Measurements from ENCODE around the gene CACNB4.
"Not testable (repeated sequence)": the region's sequence is repeated elsewhere in the genome, so short reads cannot be mapped to it uniquely, and the experiment has no call there.

The CACNB4 gene

DNA sequence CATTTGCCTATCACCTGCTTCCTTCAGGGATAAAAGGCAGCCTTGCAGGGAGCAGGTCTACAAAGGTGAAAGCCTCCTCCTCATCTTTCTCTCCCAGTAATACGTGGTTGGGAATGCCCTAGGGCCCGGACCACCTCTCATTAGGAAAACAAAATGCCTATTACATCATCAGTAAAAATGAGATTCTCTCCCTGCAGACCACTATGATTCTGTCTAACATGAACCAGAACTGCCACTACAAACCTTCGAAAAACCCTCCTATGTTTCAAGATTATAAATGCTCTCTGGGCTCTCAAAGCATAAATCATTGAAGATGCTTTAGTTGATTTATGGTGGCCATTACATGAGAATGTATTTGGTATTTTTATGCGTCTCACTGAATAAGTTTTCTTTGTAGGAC is 162.2 kb downstream of the CACNB4 start:
- no peak for DNase-seq

DNA sequence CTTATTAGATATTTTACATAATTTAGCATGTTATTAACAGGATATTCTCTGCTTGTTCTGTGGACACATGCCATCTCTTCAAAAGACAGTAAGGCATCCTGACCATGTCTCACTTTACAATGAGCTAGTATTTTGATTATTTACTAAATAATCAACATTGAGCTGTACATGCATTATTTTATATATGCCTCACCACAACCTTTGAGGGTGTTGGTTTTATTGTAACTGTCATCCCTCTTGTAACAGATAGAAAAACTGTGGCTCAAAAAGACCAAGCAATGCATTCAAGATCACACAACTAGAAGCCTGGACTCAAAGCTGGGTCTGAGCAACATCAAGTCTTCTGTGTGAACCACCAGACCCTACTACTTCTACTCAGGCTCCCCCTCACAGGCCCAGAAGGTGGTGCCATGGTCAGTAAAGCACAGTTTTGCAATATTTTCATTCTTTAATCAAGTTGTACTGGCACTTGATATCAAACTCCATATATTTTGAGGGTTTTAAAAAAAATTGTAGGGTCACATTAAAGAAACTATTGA is 165.5 kb downstream of the CACNB4 start:
- no peak for DNase-seq

DNA sequence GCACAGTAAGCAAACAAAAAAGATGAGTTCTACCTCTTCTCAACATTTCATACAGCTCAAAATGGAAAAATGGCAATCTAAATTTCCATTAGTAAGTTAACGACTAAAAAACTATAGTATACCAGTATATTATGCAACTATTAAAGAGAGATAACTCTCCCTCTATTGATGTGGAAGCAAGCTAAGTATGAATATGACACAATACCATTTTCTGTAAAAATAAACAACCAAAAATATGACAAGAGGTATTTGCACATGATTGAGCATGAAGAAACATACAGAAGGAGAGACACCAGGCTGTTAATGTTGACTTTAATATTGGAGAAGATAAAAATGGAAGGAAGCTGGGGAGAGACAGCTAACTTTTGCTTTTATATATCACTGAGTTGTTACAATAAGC is 167.1 kb downstream of the CACNB4 start:
- DNase-seq: no peak

DNA sequence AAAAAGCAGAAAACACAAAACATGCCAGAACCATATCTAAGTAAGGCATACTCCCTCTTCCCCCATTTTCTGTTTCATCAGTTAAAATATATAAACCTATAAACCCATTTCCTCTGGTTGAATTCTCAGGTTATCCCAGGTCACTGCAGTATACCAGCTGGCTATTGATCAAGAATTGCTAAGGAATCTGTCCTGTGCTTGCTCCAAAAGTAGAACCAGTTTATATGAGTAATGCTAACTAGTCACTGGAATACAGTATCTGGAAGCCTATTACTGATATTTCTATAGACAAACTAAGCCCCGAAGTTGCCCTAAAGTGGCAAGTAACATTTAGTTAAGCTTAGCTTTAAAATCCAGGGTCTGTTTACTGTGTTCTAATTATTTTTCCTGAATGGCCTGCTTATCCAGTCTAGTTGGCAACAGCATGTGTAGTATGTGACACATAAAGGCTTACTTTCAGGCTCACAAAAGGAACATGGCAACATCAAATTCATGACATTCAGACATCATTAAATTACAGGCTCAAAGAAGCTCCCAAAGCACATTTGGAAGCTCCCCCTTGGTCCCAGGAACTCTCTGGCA is 167.7 kb downstream of the CACNB4 start:
- DNase-seq: no peak

DNA sequence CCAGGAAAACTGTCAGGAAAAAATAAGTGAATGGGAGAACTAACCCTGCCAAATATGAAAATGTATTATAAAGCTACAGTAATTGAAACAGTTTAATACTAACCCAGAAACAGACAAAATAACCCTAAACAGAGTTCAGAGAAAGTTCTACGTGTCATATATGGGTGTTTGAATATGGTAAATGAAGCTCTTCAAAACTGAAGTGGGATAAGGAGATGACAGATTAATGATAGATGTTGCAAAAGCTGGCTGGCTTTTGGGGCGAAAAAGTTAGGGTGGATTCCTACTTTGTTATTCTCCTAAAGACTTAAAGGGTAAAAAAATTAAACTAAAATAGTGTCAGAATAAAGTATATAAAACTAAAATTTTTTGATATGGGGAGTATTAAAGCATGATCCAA is 168.8 kb downstream of the CACNB4 start:
- no peak for DNase-seq

DNA sequence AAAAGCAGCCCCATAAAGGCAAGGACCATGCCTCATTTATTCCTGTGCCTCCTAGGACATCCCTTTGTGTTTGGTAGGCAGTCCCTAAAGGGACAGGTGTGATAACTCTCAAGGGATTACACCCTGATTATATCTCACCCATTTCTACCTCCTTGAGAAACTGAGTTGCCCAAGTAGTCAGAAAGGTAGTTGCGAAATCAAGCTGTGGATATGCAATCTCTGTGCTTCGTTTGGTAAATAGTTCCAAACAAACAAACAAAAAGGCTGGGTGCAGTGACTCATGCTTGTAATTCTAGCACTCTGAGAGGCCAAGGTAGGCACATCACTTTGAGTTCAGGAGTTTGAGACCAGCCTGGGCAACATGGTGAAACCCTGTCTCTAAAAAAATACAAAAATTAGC is 170.5 kb downstream of the CACNB4 start:
- DNase-seq: no peak

DNA sequence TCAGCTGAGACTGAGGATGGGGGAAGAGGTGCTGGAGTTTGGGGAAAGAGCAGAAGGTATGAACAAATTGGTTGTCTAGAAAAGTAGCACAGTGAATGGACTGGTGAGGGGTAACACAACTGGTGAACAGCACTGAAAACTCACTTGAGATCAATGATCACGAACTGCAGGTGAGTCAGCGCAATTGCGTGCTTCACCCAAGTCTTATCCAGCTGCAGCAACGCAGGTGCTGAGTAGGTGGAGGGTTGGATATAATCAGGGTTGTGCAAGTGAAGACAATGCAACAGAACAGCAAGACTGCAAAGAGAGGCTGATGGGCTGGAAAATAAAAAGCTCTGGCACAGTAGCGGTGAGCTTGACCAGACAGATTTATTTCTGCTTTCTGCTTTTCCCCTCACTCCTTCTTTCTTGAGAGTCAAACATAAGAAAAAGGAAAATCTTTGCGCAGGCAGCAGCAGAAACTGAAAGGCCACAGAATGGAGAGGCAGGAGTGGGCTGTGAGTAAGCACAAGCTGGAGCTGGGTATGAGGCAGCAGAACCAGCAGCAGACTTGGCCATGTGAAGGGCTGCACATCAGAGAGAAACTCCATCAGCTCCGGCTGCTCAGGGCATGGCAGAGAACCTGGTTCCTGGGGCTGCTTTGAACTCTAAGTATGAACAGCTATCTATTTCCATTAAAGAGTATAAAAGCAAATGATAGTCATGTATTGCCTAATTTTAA is 171.2 kb downstream of the CACNB4 start:
- DNase-seq: no peak

DNA sequence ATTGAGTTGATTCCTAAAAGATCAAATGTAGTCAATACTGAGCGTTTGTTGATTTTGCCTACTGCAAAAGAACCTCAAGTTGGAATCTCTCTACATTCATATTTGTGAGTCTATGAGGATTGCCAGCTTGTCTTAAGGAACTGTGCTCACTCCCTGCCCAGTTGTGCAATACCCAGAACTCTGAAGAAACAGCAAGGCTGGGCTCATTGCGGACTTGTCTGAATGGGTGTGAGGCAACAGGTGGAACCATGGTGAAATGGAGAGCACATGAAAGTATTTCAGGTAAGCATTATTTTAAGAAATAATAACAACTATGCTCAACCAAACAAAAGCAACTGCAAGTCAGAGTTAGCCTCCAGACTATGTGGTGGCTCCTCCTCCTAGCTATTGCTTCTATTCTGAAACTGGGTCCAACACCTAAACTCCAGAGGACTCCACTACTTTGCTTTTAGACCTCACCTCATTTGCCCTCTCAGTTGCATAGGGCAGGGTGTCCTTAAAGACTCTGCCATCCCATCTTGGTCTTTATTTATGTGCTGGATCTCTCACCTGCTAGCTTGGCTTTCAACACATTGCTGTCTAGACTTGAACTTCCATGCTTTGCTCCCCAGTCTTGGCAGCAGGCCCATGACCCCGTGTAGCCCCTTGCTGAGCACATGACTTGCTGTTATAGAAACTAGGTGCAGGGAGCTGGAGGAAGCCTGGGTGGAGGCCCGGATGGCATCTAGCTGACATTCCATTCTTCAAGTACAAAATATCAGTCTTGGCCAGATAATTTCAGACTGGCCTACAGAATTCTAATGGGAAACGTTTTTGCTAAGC is 175.8 kb downstream of the CACNB4 start:
- DNase-seq: no peak

DNA sequence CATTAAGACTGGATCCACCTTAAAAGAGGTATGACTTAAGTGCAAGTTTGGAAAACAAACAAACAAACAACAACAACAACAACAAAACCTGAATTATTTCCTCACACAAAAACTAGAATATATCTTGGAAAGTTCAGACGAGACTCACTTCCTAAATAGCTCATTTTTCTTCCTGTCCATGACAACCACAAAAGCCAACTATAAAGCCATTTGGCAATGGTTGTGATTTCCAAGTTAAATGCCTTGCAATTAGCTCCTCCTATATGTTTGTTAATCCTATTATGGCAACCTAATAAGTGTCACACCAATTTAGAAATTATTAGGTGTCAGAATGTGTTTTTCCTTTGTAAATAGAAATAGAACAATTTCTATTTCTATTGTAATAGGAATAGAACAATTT is 179.1 kb downstream of the CACNB4 start:
- no peak for DNase-seq

DNA sequence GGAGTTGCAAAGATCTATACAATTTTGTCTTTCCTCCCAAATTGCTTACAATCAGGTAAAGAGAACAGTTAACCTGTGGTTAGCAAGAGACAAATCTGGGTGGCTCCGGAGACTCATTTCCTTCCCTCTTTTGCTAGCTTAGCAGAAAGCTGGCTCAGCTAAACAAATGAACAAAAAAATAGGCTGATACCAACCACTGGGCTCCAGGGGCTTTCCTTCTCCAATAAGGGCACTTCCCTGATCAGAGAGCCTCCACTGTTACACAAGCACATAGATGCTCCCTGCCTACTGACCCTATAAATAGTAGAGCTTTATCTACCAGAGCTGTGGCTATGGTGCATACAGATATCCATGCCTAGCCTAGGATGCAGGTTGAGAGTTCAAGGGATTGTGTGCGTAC is 180.5 kb downstream of the CACNB4 start:
- DNase-seq: no peak

DNA sequence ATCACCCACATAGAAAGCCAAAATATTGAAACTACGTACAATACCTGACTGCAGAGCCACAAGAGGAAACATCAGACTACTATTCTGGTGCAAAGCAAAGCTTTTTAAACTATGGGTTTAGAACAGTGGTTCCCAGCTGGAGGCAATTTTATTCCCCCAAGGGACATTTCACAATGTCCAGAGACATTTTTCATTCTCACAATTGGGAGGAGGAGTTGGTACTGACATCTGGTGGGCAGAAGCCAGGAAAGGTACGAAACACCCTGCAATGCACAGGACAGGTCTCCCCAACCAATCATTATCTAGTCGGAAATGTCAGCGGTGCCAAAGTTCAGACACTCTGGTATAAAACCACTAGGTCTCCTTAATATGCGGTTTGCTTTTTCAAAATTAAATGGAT is 182.2 kb downstream of the CACNB4 start:
- no peak for DNase-seq

DNA sequence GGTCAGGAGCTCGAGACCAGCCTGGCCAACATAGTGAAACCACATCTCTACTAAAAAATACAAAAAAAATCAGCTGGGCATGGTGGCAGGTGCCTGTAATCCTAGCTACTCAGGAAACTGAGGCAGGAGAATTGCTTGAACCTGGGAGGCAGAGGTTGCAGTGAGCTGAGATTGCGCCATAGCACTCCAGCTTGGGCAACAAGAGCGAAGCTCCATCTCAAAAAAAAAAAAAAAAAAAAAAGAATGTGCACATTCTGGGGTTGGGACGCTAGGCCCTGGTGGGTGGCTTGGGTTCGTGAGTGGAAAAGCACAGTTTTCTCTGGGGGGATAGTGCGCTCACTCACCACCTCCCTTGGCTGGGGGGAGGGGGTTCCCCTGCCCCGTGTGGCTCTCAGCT is 183.2 kb downstream of the CACNB4 start:
- not testable (repeated sequence) for DNase-seq

DNA sequence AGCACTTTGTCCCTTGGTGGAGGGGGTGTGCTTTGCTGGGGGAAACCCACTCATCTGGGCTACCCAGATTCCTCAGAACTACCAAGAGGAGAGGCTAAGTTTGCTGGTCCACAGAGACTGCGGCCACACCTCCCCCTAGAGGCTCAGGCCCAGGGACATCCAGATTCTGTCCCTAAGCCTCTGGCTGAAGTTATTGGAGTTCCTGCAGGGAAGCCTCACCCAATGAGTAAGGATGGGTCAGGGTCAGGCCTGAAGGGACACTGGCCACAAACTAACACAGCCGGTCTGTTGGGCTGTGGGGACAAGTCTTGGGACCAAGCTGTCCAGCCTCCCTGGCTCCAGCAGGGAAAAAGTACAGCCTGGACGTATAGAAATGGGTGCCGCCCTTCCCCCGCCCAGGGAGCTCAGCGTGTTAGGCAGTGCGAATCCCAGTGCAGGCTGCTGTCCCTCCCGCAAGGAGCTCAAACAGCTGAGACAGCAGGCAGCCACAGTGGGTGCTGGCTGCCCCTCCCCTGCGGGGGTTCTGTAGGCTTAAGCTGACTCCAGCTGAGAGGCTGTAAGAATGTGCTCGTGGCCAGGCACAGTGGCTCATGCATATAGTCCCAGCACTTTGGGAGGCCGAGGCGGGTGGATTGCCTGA is 183.7 kb downstream of the CACNB4 start:
- DNase-seq: no peak

DNA sequence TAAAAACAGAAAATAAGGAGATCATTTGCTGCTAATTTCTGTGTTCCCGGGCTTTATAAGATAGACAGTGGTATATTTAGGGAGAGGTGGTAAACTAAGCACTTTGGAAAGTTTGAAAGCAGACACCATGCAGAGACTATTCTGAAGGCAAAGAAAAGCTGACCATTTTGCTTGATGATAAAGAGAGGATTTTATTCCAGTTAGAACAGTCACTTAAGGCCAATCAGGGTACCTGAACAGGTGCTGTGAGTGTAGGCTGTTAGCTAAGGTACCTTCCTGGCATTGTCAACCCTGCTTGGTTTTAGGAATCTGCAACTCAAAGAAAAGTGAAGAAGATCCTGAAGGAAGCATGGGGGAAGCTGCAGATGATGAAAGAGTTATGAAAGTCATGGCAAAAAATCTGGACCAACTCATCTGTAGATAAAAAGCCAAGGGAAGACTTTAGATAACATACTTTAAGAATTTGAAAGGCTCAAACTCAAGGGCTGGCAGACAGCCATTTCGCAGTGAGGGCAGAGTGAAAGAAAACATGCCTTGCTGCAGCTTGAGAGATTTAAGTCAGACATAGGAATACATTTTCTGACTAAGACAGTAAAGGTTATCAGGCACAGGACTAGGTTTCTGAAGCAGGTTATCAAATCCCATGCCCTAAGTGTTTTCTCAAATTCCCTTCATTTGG is 190.5 kb downstream of the CACNB4 start:
- no peak for DNase-seq

DNA sequence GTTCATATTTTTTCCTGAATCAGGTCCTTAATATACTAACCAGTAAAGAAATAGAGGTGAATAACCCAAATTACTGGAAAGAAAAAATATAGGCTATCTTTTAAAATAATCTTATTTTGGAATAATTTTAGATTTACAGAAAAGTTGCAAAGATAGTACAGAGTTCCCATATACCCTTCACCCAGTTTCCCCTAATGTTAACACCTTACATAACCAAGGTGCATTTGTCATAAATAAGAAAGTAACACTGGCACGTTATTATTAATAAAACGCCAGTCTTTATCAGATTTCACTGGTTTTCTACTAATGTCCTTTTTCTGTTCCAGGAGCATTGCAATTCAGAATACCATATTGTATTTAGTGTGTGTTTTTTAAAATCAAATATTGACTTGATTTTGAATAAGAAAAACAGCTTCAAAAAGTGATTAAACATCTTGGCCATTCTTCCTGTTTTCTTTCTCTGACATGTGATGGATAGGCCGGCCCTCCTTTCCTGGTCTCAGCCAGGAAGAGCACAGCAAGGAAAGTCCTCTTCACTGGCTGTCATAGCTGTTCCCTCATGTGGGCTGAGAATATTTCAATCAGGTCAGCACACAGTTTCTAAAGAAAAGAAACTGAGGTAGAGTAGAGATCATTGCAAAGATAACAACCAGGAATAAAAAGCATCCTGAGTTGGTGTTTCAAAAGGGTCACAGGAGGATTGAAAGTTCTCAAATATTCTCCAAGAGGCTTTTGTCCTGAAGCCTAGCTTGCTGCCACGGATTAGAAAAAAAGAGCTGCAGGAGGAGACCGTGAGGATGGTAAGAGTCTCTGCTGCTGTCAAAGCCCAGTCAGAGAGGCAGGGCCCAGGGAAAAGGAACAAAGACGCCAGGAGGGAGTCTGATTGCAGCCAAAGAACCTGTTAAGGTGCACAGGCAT is 191.3 kb downstream of the CACNB4 start:
- DNase-seq: no peak

DNA sequence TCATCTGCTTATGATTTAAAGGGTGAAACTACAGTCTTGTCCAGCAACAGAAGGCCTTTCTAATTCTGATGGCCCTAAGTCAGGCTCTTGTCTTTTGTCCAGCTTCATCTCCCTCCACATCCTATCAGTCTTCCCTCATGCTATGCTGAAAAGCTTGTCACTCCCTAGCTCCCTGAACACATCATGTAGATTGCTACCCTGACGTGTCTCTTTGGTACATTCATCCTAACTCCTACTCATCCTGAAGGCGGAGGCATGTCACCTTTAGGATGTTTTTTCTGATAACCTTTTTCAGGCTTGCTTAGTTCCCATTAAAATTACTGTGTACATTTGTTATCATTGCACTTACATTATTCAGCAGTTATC is 192.2 kb downstream of the CACNB4 start:
- no peak for DNase-seq

DNA sequence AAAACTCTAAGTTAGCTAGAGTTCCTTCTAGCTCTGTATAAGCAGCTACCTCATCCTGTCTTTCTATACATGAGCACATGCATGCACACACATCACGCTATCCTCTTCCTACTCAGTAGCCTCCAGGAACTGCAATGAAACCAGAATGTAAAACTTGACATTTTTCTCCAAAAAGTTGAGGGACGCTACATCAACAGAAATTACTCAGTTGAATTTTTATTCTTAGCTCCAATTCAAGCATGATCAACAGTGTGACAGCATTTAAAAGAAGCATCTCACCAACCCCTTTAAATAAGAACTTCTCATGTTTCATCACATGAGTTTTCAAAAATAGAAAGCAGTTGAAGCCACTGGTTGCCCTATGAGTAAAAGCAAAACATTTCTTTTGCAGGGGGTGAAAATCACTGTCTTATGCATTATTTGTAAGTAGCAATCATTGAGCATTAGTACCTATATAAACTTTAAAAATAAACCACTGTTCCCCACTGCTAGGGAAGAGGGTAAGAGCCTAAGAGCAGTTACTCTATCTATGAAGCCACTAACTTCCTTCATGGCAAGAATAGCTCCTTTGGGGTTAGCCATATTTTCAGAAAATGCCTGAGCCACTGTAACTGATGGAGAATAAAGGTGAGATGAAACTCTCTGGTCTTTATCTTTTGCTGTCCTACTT is 192.7 kb downstream of the CACNB4 start:
- no peak for DNase-seq

DNA sequence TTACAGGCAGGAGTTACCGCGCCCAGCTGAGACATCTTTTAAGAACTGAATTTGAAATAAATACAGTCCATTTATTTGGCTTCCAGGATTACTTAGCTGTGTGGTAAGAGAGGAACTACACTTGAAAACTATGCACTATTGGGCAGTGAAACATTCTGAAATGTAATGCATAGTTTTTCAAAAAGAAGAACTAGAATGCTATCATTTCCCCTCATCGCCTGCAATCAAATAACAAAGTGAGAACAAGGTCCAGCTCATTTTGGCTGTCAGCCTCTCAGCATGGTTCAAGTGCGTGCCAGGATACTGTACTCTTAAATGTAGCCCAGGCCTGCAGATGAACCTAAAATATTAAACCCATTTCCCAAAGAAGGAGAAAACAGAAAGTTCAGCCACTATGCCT is 194.0 kb downstream of the CACNB4 start:
- DNase-seq: no peak

DNA sequence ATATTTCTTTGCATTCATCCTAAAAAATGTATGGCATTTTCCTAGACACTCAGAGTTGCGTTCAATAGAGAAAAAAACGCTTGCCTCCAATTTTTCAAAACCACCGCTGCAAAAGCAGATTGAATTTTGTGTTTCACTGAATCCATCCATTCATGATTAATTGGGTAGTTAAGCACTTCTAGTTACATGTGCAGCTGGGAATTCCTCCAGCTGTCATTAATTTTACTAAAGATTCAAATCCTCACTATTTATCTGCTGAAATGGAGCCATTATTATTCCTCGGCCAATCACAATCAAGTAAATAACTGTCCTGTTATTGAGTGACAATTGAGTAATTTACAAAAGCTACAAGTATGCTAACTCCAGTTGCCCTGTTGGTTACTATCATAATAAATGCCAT is 194.8 kb downstream of the CACNB4 start:
- DNase-seq: no peak

DNA sequence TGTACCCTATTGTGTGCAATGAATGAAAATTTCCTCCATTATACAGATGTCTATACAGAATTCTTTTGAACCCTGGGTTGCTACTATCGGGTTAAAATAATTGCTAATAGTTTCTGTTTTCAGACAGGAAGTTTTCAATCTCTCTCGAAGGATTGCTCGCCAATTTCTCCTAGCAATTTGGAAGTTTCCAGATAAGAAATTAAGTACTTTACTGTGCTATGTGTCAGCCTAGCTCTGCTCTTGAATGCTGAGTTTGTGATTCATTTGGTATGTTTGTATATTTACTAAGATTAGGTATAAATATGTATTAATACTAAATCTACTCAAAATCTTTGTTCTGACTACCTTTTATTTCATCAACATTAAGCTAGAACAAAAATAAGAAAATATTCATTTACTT is 196.0 kb downstream of the CACNB4 start:
- DNase-seq: no peak

DNA sequence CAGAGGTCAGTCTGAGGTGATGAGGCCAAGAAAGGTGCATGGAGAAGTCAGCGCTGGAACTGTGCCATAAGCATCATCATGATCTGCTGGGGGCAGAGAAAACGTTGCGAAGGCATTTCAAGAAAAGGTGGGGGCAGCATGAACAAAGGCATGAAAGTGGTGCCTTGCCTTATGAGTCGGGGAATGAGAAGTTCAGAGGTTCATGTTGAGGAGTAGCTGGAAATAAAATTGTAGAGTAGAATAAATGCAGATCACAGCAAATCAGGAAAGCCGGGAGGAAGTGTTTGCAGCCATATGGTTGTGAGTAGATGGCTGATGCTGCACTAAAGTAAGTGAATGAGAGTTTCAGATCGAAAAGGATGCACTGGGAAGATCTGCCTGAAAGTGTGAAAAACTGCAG is 198.5 kb downstream of the CACNB4 start:
- no peak for DNase-seq
